ENCODE data around the gene FRMD1.
A peak's percentile ranks its signal among the peaks of the same experiment; 100 is the strongest.

Gene FRMD1

GRCh38 chr6:168012431-168013249, 66.4 kb downstream of the FRMD1 start:
- Histone ChIP-seq H3K27me3 (ENCODE audit: insufficient read depth, poor library complexity, severe bottlenecking) (peaks cover 11% of the 10 kb centered on the region), H3K9me3 (ENCODE audit: severe bottlenecking) (peaks cover 2% of the 10 kb centered on the region), H3K4me3 (ENCODE audit: severe bottlenecking) (no peak overlapping the region), H3K4me1 (ENCODE audit: insufficient read depth, poor library complexity, severe bottlenecking) (peaks cover 7% of the 10 kb centered on the region), H3K36me3 (ENCODE audit: low read depth) (no peaks in the 10 kb centered on the region), H3K27ac (ENCODE audit: poor library complexity, severe bottlenecking) (no peak overlapping the region)
- DNase-seq (ENCODE audit: low spot score) (no peak), ATAC-seq (ENCODE audit: low read depth) (no peak)
- TF ChIP-seq CTCF (IDR thresholded peaks at IDR 0.05; ENCODE audit: poor library complexity, severe bottlenecking) = no peak

GRCh38 chr6:168011291-168011690, 67.7 kb downstream of the FRMD1 start:
- no peak overlapping the region for H3K4me3 ChIP-seq (ENCODE audit: severe bottlenecking)
- peaks cover 17% of the 10 kb centered on the region for H3K4me1 ChIP-seq (ENCODE audit: insufficient read depth, poor library complexity, severe bottlenecking)
- H3K36me3 ChIP-seq (ENCODE audit: low read depth) = no peaks in the 10 kb centered on the region
- no peak overlapping the region for H3K27ac ChIP-seq (ENCODE audit: poor library complexity, severe bottlenecking)
- peaks cover under 1% of the 10 kb centered on the region for H3K27me3 ChIP-seq (ENCODE audit: insufficient read depth, poor library complexity, severe bottlenecking)
- ATAC-seq (ENCODE audit: low read depth) (no peak), DNase-seq (ENCODE audit: low spot score) (no peak)
- H3K9me3 ChIP-seq (ENCODE audit: severe bottlenecking) = peaks cover 2% of the 10 kb centered on the region
- TF ChIP-seq CTCF (IDR thresholded peaks at IDR 0.05; ENCODE audit: poor library complexity, severe bottlenecking) = no peak

DNA sequence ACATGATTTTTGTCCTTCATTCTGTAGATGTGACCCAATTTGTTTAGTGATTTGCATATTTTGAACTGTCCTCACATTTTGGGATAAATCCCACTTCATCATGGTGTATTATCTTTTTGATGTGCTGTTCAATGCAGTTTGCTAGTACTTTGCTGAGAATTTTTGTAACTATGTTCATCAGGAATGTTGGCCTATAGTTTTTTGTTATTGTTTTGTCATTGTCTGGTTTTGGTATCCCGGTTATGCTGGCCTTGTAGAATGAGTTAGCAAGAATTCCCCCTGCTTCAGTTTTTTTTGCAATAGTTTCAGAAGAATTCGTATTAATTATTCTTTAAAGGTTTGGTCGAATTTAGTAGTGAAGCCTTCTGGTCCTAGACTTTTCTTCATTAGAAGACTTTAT, 69.7 kb downstream of the FRMD1 start:
- DNase-seq (ENCODE audit: low spot score) (no peak), ATAC-seq (ENCODE audit: low read depth) (no peak)
- Histone ChIP-seq H3K36me3 (ENCODE audit: low read depth) (no peaks in the 10 kb centered on the region), H3K27ac (ENCODE audit: poor library complexity, severe bottlenecking) (no peak overlapping the region), H3K9me3 (ENCODE audit: severe bottlenecking) (peaks cover 2% of the 10 kb centered on the region), H3K4me1 (ENCODE audit: insufficient read depth, poor library complexity, severe bottlenecking) (peaks cover 17% of the 10 kb centered on the region), H3K4me3 (ENCODE audit: severe bottlenecking) (no peak overlapping the region), H3K27me3 (ENCODE audit: insufficient read depth, poor library complexity, severe bottlenecking) (no peaks in the 10 kb centered on the region)
- TF ChIP-seq CTCF (IDR thresholded peaks at IDR 0.05; ENCODE audit: poor library complexity, severe bottlenecking) = no peak

- H3K9me3 ChIP-seq (ENCODE audit: severe bottlenecking) = peaks cover 2% of the 10 kb centered on the region
- H3K4me1 ChIP-seq (ENCODE audit: insufficient read depth, poor library complexity, severe bottlenecking) = peaks cover 17% of the 10 kb centered on the region
- H3K36me3 ChIP-seq (ENCODE audit: low read depth) = no peaks in the 10 kb centered on the region
- no peak for TF ChIP-seq CTCF (IDR thresholded peaks at IDR 0.05; ENCODE audit: poor library complexity, severe bottlenecking)
- no peaks in the 10 kb centered on the region for H3K27me3 ChIP-seq (ENCODE audit: insufficient read depth, poor library complexity, severe bottlenecking)
- H3K4me3 ChIP-seq (ENCODE audit: severe bottlenecking) = no peak overlapping the region
- peak overlapping the region; percentile 62 for H3K27ac ChIP-seq (ENCODE audit: poor library complexity, severe bottlenecking)
- DNase-seq (ENCODE audit: low spot score) = peak; percentile 84
- peak; percentile 97 for ATAC-seq (ENCODE audit: low read depth)
These were observed 71.2 kb downstream of the FRMD1 start for GRCh38 chr6:168007592-168008338.

Measured in RWPE2 (cell line).